HG02973 (cell line): Measurements from ENCODE around the gene DPP10.
"Not testable (repeated sequence)": the region's sequence is repeated elsewhere in the genome, so short reads cannot be mapped to it uniquely, and the experiment has no call there.

ENCODE experiments used
- ATAC-seq: cut with Tn5 transposase; IDR thresholded peaks from one replicate; pipeline ENCODE4 v1.9.1; 2021; ENCODE audit warnings: moderate library complexity; ENCODE audit not compliant: unreplicated experiment

Gene DPP10

DNA sequence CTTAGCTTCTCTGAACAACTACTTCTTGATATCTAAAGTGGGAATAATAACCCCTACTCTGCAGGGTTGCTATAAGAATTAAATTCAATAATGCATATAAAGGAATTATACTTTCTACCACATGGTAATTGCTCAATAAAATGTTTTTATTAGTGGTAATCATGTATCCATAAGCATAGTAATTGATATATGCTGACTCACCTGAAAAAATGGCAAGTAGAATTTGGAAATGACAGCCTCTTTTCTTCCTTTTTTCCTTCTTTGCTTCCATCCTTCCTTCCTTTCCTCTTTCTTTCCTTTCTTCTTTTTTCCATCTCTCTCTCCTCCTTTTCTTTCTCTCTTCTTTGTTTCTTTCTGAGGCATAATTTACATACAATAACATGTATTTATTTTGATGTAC lies 65.3 kb downstream of the DPP10 start:
- ATAC-seq, result no peak

GRCh38 chr2:114515882-114516281 lies 73.4 kb downstream of the DPP10 start:
- ATAC-seq, result no peak

GRCh38 chr2:114517580-114517979 lies 75.1 kb downstream of the DPP10 start:
- no peak for ATAC-seq

GRCh38 chr2:114518738-114519137 lies 76.3 kb downstream of the DPP10 start:
- no peak for ATAC-seq

- not testable (repeated sequence) for ATAC-seq
Measured at GRCh38 chr2:114522612-114523011, 80.2 kb downstream of the DPP10 start.

GRCh38 chr2:114525955-114526354 lies 83.5 kb downstream of the DPP10 start:
- no peak for ATAC-seq

GRCh38 chr2:114526841-114527240 lies 84.4 kb downstream of the DPP10 start:
- ATAC-seq, result no peak

GRCh38 chr2:114527330-114527983 lies 85.0 kb downstream of the DPP10 start:
- ATAC-seq, result no peak

DNA sequence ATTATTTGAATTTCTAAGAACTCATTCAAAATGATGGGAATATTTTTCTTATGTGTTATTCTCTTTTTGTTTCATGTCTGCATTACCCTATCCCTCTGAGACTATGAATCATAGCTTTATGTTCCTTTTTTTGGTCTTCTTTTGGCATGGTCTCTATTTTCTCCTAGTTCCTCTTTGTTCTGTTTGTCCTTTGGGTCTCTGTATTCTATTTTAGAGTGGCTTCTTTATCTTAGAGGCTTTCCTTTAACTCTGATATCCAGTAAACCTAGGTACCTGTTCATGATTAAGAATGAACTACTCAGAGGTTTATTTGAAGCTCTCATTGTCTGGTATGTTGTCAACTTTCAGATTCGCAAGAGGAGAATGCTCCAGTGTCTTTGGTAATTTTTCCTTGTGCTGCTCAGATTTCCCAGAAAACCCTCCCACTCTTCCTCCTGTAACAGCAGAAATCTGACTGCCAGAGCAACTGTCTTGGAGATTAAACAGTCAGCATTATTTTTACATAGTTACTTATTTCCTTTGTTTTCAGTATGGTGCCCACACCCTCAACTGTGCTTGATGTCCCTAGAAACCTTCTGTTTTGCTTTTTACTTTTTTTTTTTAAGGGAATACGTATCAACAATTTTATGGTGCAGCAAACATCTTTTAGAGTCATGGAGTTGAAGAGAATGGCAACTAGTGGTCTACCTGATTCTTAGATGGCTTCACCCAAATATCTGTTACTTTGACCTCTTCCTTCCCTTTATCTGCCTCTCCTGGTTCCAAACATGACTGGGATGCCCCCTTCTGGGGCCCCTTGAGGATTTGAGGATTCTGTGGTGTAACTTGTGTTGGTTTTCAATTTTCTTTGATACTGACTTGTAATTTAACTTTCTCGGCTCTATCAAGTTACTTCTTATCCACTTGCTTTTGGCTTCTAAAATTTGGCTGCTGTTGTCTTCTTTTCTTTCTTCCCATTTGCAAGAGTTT lies 92.0 kb downstream of the DPP10 start:
- ATAC-seq, result no peak

- no peak for ATAC-seq
Measured at GRCh38 chr2:114537777-114538176, 95.3 kb downstream of the DPP10 start.

- no peak for ATAC-seq
Measured at GRCh38 chr2:114542695-114543094, 100.3 kb downstream of the DPP10 start.

DNA sequence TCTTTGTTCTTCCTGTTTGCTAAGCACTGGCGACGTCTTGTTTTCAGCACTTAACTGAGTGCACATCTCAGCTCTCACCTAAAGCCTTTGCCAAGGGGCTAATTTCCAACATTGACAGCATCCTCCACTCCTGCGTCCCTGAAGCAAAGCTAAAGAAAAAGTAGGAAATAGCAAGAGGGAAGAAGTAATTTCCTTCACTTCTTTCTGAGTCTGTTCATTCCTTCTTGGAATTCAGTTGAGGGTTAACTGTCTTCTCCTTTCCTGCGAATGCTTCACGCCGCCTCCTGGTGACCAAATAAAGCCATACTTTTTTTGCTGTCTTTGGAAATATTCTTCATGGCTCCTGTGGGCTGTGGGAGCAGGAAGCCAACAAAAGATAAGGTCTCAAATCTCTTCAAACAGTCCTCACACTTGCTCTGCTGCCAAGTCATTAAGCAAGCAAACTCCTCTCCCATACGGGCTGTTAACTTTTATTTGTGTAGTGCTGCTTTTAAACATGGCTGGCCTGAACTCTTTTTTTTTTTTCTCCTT lies 100.9 kb downstream of the DPP10 start:
- no peak for ATAC-seq

DNA sequence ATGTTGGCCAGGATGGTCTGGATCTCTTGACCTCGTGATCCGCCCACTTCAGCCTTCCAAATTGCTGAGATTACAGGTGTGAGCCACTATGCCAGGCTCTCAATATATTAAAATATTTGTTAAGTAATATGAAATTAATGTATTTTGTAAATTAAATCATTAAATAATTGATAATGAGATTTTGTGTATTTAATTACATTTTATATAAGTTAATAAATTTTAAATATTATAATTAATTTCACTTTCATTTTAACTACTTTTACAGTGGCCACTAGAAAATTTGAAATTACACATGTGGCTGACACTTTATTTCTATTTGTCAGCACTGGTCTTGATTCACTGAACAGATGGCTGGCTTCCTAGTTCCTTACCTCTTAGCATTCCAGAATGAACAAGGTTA lies 102.6 kb downstream of the DPP10 start:
- no peak for ATAC-seq

DNA sequence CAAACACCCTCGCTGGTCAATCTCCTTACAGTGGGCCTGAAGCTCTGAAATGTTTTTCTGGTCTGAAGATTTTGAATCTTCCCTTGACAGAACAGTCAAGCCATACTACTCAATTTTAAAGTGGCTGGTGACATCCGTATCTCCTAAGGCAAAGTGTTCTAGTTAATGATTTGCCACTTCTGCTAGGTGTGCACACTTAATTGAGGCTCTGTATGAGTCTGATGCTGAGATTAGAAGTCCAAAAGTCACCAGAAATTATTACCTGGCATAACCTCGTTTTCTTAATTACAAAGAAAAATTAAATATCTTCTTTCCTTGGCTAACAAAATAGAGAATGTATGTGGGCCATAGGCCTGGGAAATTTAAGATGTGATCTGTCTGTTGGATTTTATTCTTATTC lies 104.1 kb downstream of the DPP10 start:
- no peak for ATAC-seq

- ATAC-seq, result no peak
Measured at GRCh38 chr2:114548151-114548550, 105.7 kb downstream of the DPP10 start.

DNA sequence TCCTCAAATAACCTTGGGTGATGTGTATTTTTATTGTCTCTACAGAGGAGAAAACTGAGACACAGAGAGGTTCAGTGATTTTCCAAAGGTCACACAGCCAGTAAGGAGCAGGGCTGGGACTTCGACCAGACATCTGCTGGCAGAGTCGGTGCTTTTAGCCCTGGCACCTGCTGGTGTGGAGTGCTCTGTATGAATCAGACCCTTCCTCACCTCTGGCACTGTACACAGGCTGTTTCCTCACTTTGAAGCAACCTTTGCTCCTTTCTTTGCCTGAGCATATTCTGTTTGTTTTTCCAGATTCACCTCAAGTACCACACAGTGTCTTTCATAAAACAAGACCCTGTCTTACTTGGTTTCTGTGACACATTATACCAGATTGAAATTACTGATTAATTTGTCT lies 107.9 kb downstream of the DPP10 start:
- ATAC-seq, result no peak

GRCh38 chr2:114550895-114551793 lies 108.7 kb downstream of the DPP10 start:
- ATAC-seq, result no peak

GRCh38 chr2:114553027-114553426 lies 110.6 kb downstream of the DPP10 start:
- no peak for ATAC-seq

DNA sequence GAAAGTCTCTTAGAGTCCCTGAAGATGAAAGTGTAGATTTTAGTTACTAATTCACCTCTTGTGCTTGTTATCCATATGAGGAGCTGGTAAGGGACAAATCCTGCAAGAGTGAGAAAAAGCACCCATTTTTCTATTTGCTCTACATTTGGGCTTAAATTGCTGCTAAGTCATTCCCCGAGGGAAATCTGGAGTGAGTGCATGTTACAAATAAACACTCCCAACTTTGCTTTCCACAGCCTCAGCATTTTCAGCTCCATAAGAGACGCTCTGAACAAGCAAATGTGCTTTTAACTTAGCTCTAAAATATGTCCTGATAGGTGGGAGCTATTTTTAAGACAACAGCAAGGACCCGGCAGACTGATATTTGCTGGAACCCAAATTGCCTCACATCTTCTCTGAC lies 126.7 kb downstream of the DPP10 start:
- no peak for ATAC-seq

GRCh38 chr2:114577657-114578056 lies 135.2 kb downstream of the DPP10 start:
- no peak for ATAC-seq

GRCh38 chr2:114579542-114579941 lies 137.1 kb downstream of the DPP10 start:
- no peak for ATAC-seq
